Fibroblast of lung (primary cell): ENCODE measurements around the gene SLC9A1. TPM values are rescaled to one million over a fixed set of nuclear protein-coding genes. Genes with fewer than 3 reads are reported as not detected.
A peak's percentile ranks its signal among the peaks of the same experiment; 100 is the strongest.

Experiments used
- DNase-seq, 2 donors: peaks; one replicate each; pipeline versions ENCODE4 v3.0.0 to v3.0.0-alpha.2; 2010; ENCODE audit warnings: low read depth in 2 of 2
- H2AFZ ChIP-seq: 2 replicates; pipeline ENCODE4 v1.5.1; 2012; ENCODE audit warnings: low read length, control low read depth, inconsistent platforms
- H3K27ac ChIP-seq: 2 replicates; pipeline ENCODE4 v1.5.1; 2011; ENCODE audit warnings: low read length, control low read depth; ENCODE audit not compliant: insufficient read depth
- H3K27me3 ChIP-seq: 2 replicates; pipeline ENCODE4 v1.5.1; 2011; ENCODE audit warnings: mild to moderate bottlenecking, low read length; ENCODE audit not compliant: control insufficient read depth, insufficient read depth
- H3K36me3 ChIP-seq: 2 replicates; pipeline ENCODE4 v1.5.1; 2011; ENCODE audit warnings: low read length; ENCODE audit not compliant: control insufficient read depth, insufficient read depth
- H3K4me1 ChIP-seq: 2 replicates; pipeline ENCODE4 v1.5.1; 2011; ENCODE audit warnings: low read length; ENCODE audit not compliant: control insufficient read depth, insufficient read depth; ENCODE audit errors: extremely low read depth
- H3K4me2 ChIP-seq: 2 replicates; pipeline ENCODE4 v1.5.1; 2011; ENCODE audit warnings: low read length, control low read depth; ENCODE audit not compliant: insufficient read depth; ENCODE audit errors: extremely low read depth
- H3K4me3 ChIP-seq, 4 experiments: fragments of 200-600 bp in 1 of 4; sonication (generic) in 1 of 4; replicated peaks in 1 of 4; 2 replicates each; pipeline ENCODE4 v1.5.1; 2011 to 2016; ENCODE audit warnings: low read length in 4 of 4, low read depth in 3 of 4, mild to moderate bottlenecking in 3 of 4, control low read depth in 2 of 4, inconsistent platforms in 1 of 4, mixed read lengths in 1 of 4; ENCODE audit not compliant: insufficient read depth in 1 of 4; ENCODE audit errors: control extremely low read depth in 1 of 4
- H3K79me2 ChIP-seq: 2 replicates; pipeline ENCODE4 v1.5.1; 2012; ENCODE audit warnings: mild to moderate bottlenecking, low read length, inconsistent platforms; ENCODE audit not compliant: control insufficient read depth, insufficient read depth
- H3K9ac ChIP-seq: 2 replicates; pipeline ENCODE4 v1.5.1; 2011; ENCODE audit warnings: mild to moderate bottlenecking, low read length, control low read depth; ENCODE audit not compliant: insufficient read depth
- H3K9me3 ChIP-seq: 2 replicates; pipeline ENCODE4 v1.5.1; 2012; ENCODE audit warnings: low read depth, low read length; ENCODE audit not compliant: control insufficient read depth, insufficient read depth
- H4K20me1 ChIP-seq: 2 replicates; pipeline ENCODE4 v1.5.1; 2011; ENCODE audit warnings: low read length; ENCODE audit not compliant: control insufficient read depth, insufficient read depth; ENCODE audit errors: extremely low read depth
- CTCF ChIP-seq, 2 donors: IDR thresholded peaks in 1 of 2; conservative IDR thresholded peaks in 1 of 2; 1 replicate in 1 of 2; 2 replicates in 1 of 2; pipeline ENCODE4 v1.5.1; 2011 to 2012; ENCODE audit warnings: low read length in 2 of 2, control low read depth in 1 of 2, inconsistent platforms in 1 of 2, low read depth in 1 of 2, mild to moderate bottlenecking in 1 of 2
- EZH2 ChIP-seq: IDR thresholded peaks from 2 replicates; pipeline ENCODE4 v1.5.1; 2012; ENCODE audit warnings: low read length, control low read depth, mild to moderate bottlenecking; ENCODE audit errors: missing control alignments
- polyA plus RNA-seq, 2 donors: library from polyadenylated mRNA; depleted of rRNA in 1 of 2; stranded (reverse) in 1 of 2; unstranded in 1 of 2; fragments of >200 nt; gene quantifications; 2 replicates each; pipeline ENCODE4 v1.2.1, GENCODE V29; 2011 to 2012; ENCODE audit warnings: missing spikeins in 1 of 2
- total RNA-seq: library from RNA; depleted of rRNA; stranded (reverse); fragments of >200 nt; gene quantifications from 2 replicates; pipeline ENCODE4 v1.2.1, GENCODE V29; 2014

The SLC9A1 gene
- total and polyA plus RNA-seq, 2 donors (not counting 1 experiment from before 2014, with no cell fraction given): 4.9 to 10.4 TPM

- Histone ChIP-seq H3K79me2 (no peaks in the 10 kb centered on the region), H3K36me3 (no peaks in the 10 kb centered on the region), H3K4me2 (no peak overlapping the region), H3K4me3 (no peak overlapping the region), H3K27me3 (no peaks in the 10 kb centered on the region), H4K20me1 (no peaks in the 10 kb centered on the region), H3K4me1 (no peaks in the 10 kb centered on the region), H3K27ac (no peak overlapping the region), H2AFZ (no peak overlapping the region), H3K9ac (no peak overlapping the region), H3K9me3 (peaks cover 2% of the 10 kb centered on the region)
- DNase-seq: no peak
- TF ChIP-seq CTCF (conservative IDR thresholded peaks at IDR 0.05 in 1 of 2, IDR thresholded peaks at IDR 0.05 in 1 of 2; ENCODE audit: low read depth in 1 of 2, low read length in 2 of 2) (no peak), EZH2 (no peak)
Measured at GRCh38 chr1:27179979-27180378, 25.1 kb upstream of the SLC9A1 start.

GRCh38 chr1:27179379-27179778, 24.5 kb upstream of the SLC9A1 start:
- no peak overlapping the region for H3K27ac ChIP-seq
- DNase-seq: peak in 1 of 2 donors; percentile 39

DNA sequence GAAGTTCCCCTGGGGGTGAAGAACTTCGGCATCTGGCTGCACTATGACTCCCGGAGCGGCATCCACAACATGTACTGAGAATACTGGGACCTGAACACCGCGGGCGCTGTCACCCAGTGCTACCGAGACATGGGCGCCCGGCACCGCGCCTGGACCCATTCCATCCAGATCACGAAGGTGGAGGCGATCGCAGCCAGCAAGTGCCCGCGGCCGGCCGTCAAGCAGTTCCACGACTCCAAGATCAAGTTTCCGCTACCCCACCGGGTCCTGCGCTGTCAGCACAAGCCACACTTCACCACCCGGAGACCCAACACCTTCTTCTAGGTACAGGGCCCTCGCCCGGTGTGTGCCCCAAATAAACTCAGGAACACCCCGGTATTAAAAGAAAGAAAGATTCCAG, 22.0 kb upstream of the SLC9A1 start:
- no peak for DNase-seq
- no peak overlapping the region for H2AFZ ChIP-seq
- no peak overlapping the region for H3K4me3 ChIP-seq
- no peak overlapping the region for H3K9ac ChIP-seq
- no peak for TF ChIP-seq CTCF (conservative IDR thresholded peaks at IDR 0.05 in 1 of 2, IDR thresholded peaks at IDR 0.05 in 1 of 2; ENCODE audit: low read depth in 1 of 2, low read length in 2 of 2)
- TF ChIP-seq EZH2: no peak
- H3K27me3 ChIP-seq: no peaks in the 10 kb centered on the region
- no peaks in the 10 kb centered on the region for H3K36me3 ChIP-seq
- no peak overlapping the region for H3K4me2 ChIP-seq
- no peak overlapping the region for H3K27ac ChIP-seq
- H4K20me1 ChIP-seq: no peaks in the 10 kb centered on the region
- H3K9me3 ChIP-seq: no peaks in the 10 kb centered on the region
- no peaks in the 10 kb centered on the region for H3K79me2 ChIP-seq
- H3K4me1 ChIP-seq: no peaks in the 10 kb centered on the region

More at GRCh38 chr1:27179379-27179778, 24.5 kb upstream of the SLC9A1 start:
- Histone ChIP-seq H4K20me1 (no peaks in the 10 kb centered on the region), H2AFZ (no peak overlapping the region), H3K9me3 (peaks cover 2% of the 10 kb centered on the region), H3K4me3 (no peak overlapping the region), H3K4me2 (no peak overlapping the region), H3K79me2 (no peaks in the 10 kb centered on the region), H3K27me3 (no peaks in the 10 kb centered on the region), H3K36me3 (no peaks in the 10 kb centered on the region), H3K9ac (no peak overlapping the region), H3K4me1 (no peaks in the 10 kb centered on the region)
- TF ChIP-seq CTCF (conservative IDR thresholded peaks at IDR 0.05 in 1 of 2, IDR thresholded peaks at IDR 0.05 in 1 of 2; ENCODE audit: low read depth in 1 of 2, low read length in 2 of 2): no peak
- no peak for TF ChIP-seq EZH2
